Esophagus muscularis mucosa (tissue), 4 donors: ENCODE measurements around the gene TANC1. TPM values are rescaled to one million over a fixed set of nuclear protein-coding genes. Genes with fewer than 3 reads are reported as not detected.

Experiments used
- DNase-seq: peaks from one replicate; pipeline ENCODE4 v3.0.0-alpha.2; 2017; ENCODE audit errors: extremely low spot score
- H3K27ac ChIP-seq, 4 donors: fragments of 200-600 bp; sonication (generic); replicated peaks in 1 of 4; 1 replicate in 3 of 4; 2 replicates in 1 of 4; pipeline ENCODE4 v1.5.1; 2016 to 2019; ENCODE audit warnings: mild to moderate bottlenecking in 1 of 4
- H3K27me3 ChIP-seq, 4 donors: fragments of 200-600 bp; sonication (generic); one replicate each; pipeline versions ENCODE4 v1.5.1 to v1.6.0; 2016 to 2019
- H3K36me3 ChIP-seq, 4 donors: fragments of 200-600 bp; sonication (generic); one replicate each; pipeline ENCODE4 v1.5.1; 2016 to 2019
- H3K4me1 ChIP-seq, 4 donors: fragments of 200-600 bp; sonication (generic); one replicate each; pipeline ENCODE4 v1.5.1; 2016 to 2019
- H3K4me3 ChIP-seq, 4 donors: fragments of 200-600 bp; sonication (generic); 1 replicate in 2 of 4; 2 replicates in 2 of 4; pipeline ENCODE4 v1.5.1; 2016 to 2019; ENCODE audit warnings: mild to moderate bottlenecking in 4 of 4, moderate library complexity in 1 of 4
- H3K9me3 ChIP-seq, 4 donors: fragments of 200-600 bp; sonication (generic); 1 replicate in 3 of 4; 2 replicates in 1 of 4; pipeline ENCODE4 v1.5.1; 2016 to 2019
- CTCF ChIP-seq, 3 experiments: fragments of 200-600 bp in 2 of 3; fragments of 450-650 bp in 1 of 3; sonication (generic) in 2 of 3; IDR thresholded peaks; one replicate each; pipeline ENCODE4 v1.5.1; 2017 to 2019; ENCODE audit warnings: antibody characterized with exemption in 3 of 3, mild to moderate bottlenecking in 2 of 3, moderate library complexity in 1 of 3
- EP300 ChIP-seq: sonication (generic); formaldehyde crosslinking; IDR thresholded peaks from one replicate; pipeline ENCODE4 v1.6.1; 2017; ENCODE audit warnings: antibody characterized with exemption
- POLR2A ChIP-seq: fragments of 450-650 bp; IDR thresholded peaks from one replicate; pipeline ENCODE4 v1.6.1; 2017; ENCODE audit warnings: antibody characterized with exemption, moderate library complexity, mild to moderate bottlenecking, low read depth
- POLR2AphosphoS5 ChIP-seq, 2 donors: sonication (generic); formaldehyde crosslinking; IDR thresholded peaks; one replicate each; pipeline ENCODE4 v1.6.1; 2017; ENCODE audit warnings: antibody characterized with exemption in 2 of 2
- WGBS: methylation state at CpG from one replicate; pipeline ENCODE4 v1.1.5; 2018; 5-methylcytosine and 5-hydroxymethylcytosine counted together
- intact Hi-C: fragments of 100-400 bp; cut with DNase I; formaldehyde crosslinking; loops from one replicate; pipeline ENCODE4 v1.15.1; 2023
- total RNA-seq, 4 donors: library from RNA; depleted of rRNA; stranded (reverse); fragments of >200 nt; gene quantifications; one replicate each; pipeline versions ENCODE4 v1.1.0 to v1.2.1, GENCODE V29; 2016

TANC1 gene
- total RNA-seq, 4 donors from 2014 or later = 34.3 to 54.0 (median 52.9) TPM

DNA sequence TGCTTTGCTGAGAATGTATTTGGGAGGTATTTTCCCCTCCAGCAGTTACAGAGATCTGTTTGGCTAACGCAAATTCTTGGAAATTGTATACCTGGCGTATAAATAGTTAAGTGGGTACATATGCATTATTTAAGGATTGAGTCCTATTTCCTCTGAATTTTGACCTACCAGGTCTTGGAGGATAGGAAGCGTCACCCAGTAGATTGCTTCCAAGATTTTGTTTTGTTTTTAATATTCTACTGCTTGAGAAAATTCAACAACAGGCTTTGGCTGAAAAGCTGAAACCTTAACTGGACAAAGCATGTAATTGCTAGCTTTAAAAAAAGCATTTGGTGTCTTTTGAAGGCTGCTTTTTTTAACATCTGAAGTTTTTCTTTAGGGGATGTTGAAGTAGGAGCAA, 168.0 kb downstream of the TANC1 start:
- WGBS = 66% methylated on average over 3 of the region's 3 CpGs
- peak overlapping the region in 1 of 4 donors; percentile 0 for H3K4me3 ChIP-seq
- H3K27ac ChIP-seq = peak overlapping the region; percentile 62 to 80 (median 76)
- H3K9me3 ChIP-seq = no peaks in the 10 kb centered on the region
- no peak for TF ChIP-seq CTCF (IDR thresholded peaks at IDR 0.05)
- DNase-seq = no peak
- H3K36me3 ChIP-seq = no peaks in the 10 kb centered on the region
- peaks cover 61 to 70% (median 65%) of the 10 kb centered on the region in 4 donors for H3K4me1 ChIP-seq
- no peaks in the 10 kb centered on the region for H3K27me3 ChIP-seq
- intact Hi-C loops = no loop called here

GRCh38 chr2:159137511-159138241, 169.2 kb downstream of the TANC1 start:
- WGBS = 82% methylated on average over 8 of the region's 9 CpGs
- intact Hi-C loops = no loop called here
- Histone ChIP-seq H3K4me1 (peaks cover 49 to 59% (median 56%) of the 10 kb centered on the region in 4 donors), H3K9me3 (no peaks in the 10 kb centered on the region), H3K36me3 (no peaks in the 10 kb centered on the region), H3K27me3 (no peaks in the 10 kb centered on the region), H3K4me3 (no peak overlapping the region), H3K27ac (peak overlapping the region; percentile 33 to 80 (median 68))
- no peak for DNase-seq
- no peak for TF ChIP-seq POLR2A
- TF ChIP-seq EP300 = no peak
- no peak for TF ChIP-seq CTCF (IDR thresholded peaks at IDR 0.05)
- no peak for TF ChIP-seq POLR2AphosphoS5 (IDR thresholded peaks at IDR 0.05)

- Histone ChIP-seq H3K4me3 (no peak overlapping the region), H3K4me1 (peaks cover 46 to 59% (median 56%) of the 10 kb centered on the region in 4 donors), H3K27me3 (no peaks in the 10 kb centered on the region), H3K36me3 (no peaks in the 10 kb centered on the region), H3K9me3 (no peaks in the 10 kb centered on the region), H3K27ac (peak overlapping the region in 1 of 4 donors; percentile 72)
- 80% methylated on average over 5 of the region's 5 CpGs for WGBS
- DNase-seq = no peak
- intact Hi-C loops = no loop called here
- TF ChIP-seq CTCF (IDR thresholded peaks at IDR 0.05) (no peak), EP300 (no peak), POLR2AphosphoS5 (IDR thresholded peaks at IDR 0.05) (no peak), POLR2A (no peak)
These were observed 170.3 kb downstream of the TANC1 start for GRCh38 chr2:159138642-159139182.

DNA sequence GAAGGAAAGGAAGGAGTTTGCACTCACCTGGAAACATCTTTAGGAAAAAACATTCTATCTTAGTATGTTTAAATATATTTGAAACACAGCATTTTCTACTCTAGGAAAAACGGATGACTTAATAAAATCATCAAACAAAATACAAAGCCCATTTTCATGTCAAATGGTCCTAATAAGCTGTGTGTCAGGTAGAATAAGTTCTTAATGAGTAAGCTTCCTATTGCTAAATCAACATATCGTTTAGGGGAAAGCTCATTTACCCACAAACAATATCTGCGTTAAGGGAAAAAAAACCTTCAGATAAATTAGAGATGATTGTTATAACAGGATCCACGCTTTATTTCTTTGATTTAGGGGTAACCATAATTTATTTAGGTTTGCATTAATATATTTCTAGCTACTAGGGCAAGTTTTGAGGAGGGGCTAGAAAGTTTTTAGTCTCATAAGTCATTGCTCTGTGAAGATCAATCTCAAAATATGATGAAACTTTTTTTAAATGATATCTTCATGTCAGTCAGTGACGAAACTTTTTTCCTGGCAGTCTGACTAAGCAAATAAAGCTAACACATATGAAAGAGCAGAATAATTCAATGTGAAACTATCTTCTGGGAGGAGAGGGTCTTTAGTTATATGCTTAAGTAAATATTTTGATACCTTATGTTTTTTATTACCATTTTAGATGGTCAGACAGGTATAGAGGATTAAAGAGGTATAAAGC, 170.9 kb downstream of the TANC1 start:
- Histone ChIP-seq H3K27me3 (no peaks in the 10 kb centered on the region), H3K9me3 (no peaks in the 10 kb centered on the region), H3K4me1 (peaks cover 47 to 59% (median 56%) of the 10 kb centered on the region in 4 donors), H3K4me3 (no peak overlapping the region), H3K36me3 (no peaks in the 10 kb centered on the region), H3K27ac (no peak overlapping the region)
- TF ChIP-seq CTCF (IDR thresholded peaks at IDR 0.05) (no peak), POLR2A (no peak), EP300 (no peak), POLR2AphosphoS5 (IDR thresholded peaks at IDR 0.05) (no peak)
- no peak for DNase-seq
- 74% methylated on average over 5 of the region's 5 CpGs for WGBS
- intact Hi-C loops = no loop called here
